ELR (cell line): ENCODE data around the gene PPP2R3B.
"Not testable (repeated sequence)": the region's sequence is repeated elsewhere in the genome, so short reads cannot be mapped to it uniquely, and the experiment has no call there.

Experiments
- DNase-seq: peaks from one replicate; pipeline ENCODE4 v3.0.0-alpha.2; 2015; ENCODE audit warnings: low read depth

PPP2R3B gene

GRCh38 chrX:337331-337831, 49.3 kb downstream of the PPP2R3B start:
- DNase-seq: no peak

- no peak for DNase-seq
Measured at GRCh38 chrX:336227-336626, 50.5 kb downstream of the PPP2R3B start.

GRCh38 chrX:335758-336155, 51.0 kb downstream of the PPP2R3B start:
- DNase-seq: no peak

- no peak for DNase-seq
Measured at GRCh38 chrX:334971-335757, 51.5 kb downstream of the PPP2R3B start.

GRCh38 chrX:334331-334891, 52.3 kb downstream of the PPP2R3B start:
- DNase-seq: no peak

GRCh38 chrX:333611-334311, 52.9 kb downstream of the PPP2R3B start:
- DNase-seq: no peak

- DNase-seq: no peak
Measured at GRCh38 chrX:332916-333610, 53.6 kb downstream of the PPP2R3B start.

- no peak for DNase-seq
Measured at GRCh38 chrX:332496-332860, 54.2 kb downstream of the PPP2R3B start.

- no peak for DNase-seq
Measured at GRCh38 chrX:331825-332495, 54.7 kb downstream of the PPP2R3B start.

GRCh38 chrX:331151-331824, 55.4 kb downstream of the PPP2R3B start:
- peak; percentile 68 for DNase-seq

- no peak for DNase-seq
Measured at GRCh38 chrX:330726-331150, 56.0 kb downstream of the PPP2R3B start.

GRCh38 chrX:330141-330725, 56.5 kb downstream of the PPP2R3B start:
- DNase-seq: not testable (repeated sequence)

GRCh38 chrX:329291-329910, 57.3 kb downstream of the PPP2R3B start:
- no peak for DNase-seq

GRCh38 chrX:327660-328126, 59.0 kb downstream of the PPP2R3B start:
- no peak for DNase-seq

- not testable (repeated sequence) for DNase-seq
Measured at GRCh38 chrX:324664-325063, 62.0 kb downstream of the PPP2R3B start.

GRCh38 chrX:323721-324628, 62.7 kb downstream of the PPP2R3B start:
- DNase-seq: peak; percentile 27

GRCh38 chrX:320126-320783, 66.5 kb downstream of the PPP2R3B start:
- peak; percentile 32 for DNase-seq

GRCh38 chrX:319579-320125, 67.1 kb downstream of the PPP2R3B start:
- no peak for DNase-seq
